ENCODE measurements around the gene MDGA2.

GRCh38 chr14:47606566-47606965 is 68.8 kb downstream of the MDGA2 start:
- TF ChIP-seq, protein P1, sequence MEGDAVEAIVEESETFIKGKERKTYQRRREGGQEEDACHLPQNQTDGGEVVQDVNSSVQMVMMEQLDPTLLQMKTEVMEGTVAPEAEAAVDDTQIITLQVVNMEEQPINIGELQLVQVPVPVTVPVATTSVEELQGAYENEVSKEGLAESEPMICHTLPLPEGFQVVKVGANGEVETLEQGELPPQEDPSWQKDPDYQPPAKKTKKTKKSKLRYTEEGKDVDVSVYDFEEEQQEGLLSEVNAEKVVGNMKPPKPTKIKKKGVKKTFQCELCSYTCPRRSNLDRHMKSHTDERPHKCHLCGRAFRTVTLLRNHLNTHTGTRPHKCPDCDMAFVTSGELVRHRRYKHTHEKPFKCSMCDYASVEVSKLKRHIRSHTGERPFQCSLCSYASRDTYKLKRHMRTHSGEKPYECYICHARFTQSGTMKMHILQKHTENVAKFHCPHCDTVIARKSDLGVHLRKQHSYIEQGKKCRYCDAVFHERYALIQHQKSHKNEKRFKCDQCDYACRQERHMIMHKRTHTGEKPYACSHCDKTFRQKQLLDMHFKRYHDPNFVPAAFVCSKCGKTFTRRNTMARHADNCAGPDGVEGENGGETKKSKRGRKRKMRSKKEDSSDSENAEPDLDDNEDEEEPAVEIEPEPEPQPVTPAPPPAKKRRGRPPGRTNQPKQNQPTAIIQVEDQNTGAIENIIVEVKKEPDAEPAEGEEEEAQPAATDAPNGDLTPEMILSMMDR (IDR thresholded peaks at IDR 0.05) = no peak
- TF ChIP-seq POLR2A (IDR thresholded peaks at IDR 0.05) = no peak

Measured in right lobe of liver (tissue), 4 donors.